NCI-H2029 (cell line): ENCODE measurements around the gene DHRS3.
"Not testable (repeated sequence)": the region's sequence is repeated elsewhere in the genome, so short reads cannot be mapped to it uniquely, and the experiment has no call there.

Source experiments
- DNase-seq: peaks from one replicate; lab custom pipeline; 2025; lab: John Stamatoyannopoulos, UW

Gene DHRS3

DNA sequence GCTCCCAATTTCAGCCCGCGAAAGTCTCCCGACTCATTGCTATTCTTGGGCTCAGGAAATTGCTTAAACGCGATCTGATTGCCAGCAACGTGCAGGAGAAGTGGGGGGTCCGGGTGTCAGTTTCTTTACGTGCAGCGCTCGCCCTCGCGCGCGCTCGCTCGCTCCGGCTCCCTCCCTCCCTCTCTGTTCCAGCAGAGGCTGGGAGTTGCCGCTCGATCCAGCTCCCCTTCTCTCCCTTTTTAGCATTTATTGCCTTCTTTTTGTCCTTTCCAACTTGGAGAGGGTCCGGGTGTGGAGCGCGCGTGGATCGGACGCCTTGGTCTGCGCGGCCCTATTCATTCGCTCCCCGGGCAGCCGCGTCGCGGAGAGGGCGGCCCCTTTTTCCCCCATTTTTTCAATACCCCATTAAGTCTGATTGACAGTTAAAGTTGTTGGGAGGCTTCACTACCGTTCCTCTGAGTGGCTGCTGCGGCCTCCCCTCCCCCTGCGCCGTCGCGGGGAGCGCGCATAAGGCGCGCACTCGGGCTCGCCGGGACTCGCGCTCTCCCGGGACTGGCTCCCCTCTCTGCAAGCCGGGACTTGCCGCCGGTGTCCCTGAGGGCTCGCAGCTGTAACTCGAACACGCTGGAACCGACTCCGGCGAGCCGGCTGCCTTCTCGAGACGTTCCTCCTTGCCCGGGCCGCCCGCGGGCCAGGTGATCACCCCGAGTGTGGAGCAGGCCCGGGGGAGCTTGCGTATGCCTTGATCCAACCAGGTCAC lies at the start of gene DHRS3:
Gene DHRS3 (minus strand): TSS at position 310 of the 760 bp plus-strand sequence. CDS start 862 bp downstream, outside the sequence.
- DNase-seq, result peak; percentile 26

GRCh38 chr1:12666141-12666735 lies 48.2 kb upstream of the DHRS3 start:
- no peak for DNase-seq

DNA sequence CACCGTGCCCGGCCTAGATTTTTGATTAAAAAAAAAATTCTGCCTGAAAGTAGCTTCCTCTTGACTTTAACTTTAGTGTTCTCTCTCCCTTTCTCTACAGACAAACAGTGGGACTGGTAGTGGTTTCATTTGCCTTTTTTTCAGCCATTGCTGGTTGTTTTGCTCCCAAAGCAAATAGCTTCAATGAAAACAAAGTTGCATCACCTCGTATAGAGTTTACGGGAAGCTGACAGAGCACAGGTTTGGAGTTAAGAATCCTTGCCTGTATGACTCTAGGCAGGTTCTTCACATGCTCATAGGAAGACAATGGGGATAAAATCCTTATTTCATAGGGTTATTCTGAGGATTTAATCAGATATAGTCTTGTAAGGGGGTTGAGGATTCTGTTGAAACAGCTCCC lies 47.5 kb upstream of the DHRS3 start:
- DNase-seq, result no peak

GRCh38 chr1:12662556-12662955 lies 44.5 kb upstream of the DHRS3 start:
- no peak for DNase-seq

DNA sequence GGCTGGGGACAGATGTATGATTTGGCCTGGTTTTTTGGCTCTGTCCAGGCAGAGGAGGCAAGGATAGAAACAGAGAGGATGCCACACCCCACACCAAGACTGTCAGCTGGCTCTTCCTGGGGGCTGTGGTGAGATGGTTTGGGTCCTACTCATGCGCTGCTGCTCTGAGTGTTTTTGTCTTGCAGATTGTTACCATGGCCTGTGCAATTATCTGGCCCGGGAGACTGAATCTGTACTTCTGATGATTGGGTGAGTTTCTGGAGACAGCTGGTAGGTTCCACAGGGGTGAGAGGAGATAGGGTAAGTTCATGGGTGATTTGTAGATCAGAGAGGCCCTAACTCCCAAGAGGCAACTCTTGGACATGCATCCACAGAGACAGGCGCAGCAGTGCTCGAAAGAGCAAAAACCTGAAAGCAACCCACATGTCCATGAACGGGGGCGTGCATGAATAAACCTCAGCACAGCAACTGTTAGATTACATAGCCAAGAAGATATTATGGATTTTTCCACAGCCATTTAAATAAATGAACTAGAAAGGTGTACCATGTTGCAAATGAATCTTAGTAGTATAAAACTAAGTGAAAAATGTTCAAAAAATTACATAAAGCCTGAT lies 43.7 kb upstream of the DHRS3 start:
- DNase-seq, result no peak

DNA sequence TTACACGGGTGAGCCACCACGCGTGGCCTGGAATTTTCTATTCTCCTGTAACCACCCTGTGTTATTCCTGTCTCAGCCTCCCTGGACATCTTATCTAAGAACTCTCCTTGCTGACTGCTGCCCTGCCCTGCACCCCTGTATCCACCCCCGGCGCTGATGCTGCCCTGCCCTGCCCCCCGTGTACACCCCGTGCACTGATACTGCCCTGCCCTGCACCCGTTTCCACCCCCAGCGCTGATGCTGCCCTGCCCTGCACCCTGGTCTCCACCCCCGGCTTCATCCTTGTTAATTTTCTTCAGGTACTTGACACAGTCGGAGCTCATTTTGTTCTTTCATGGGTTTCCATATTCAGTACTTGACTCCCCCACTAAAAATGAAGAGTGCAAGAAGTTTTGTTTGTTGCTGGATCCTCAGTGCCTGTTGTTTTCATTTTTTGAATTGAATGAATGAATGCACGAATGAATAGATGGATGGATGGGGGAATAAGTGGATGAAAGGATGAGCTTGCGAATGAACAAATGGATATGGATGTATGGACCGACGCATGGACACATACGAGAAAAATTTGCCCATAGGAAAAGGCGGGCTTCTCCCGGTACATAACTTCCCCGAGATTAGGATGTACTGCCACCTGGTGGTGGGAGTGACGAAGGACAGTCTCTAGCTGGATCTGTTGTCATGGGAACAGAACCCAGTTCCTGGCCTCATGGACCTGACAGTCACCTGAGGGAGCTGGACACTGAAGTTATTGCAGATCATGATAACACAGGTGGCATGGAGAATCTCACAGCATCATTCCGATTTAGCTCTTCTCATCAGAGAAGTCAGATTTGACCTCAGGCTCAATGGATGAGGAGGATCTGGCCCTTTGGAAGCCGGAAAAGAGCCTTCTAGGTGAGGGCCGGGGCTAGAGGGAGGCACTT lies 40.8 kb upstream of the DHRS3 start:
- peak; percentile 65 for DNase-seq

DNA sequence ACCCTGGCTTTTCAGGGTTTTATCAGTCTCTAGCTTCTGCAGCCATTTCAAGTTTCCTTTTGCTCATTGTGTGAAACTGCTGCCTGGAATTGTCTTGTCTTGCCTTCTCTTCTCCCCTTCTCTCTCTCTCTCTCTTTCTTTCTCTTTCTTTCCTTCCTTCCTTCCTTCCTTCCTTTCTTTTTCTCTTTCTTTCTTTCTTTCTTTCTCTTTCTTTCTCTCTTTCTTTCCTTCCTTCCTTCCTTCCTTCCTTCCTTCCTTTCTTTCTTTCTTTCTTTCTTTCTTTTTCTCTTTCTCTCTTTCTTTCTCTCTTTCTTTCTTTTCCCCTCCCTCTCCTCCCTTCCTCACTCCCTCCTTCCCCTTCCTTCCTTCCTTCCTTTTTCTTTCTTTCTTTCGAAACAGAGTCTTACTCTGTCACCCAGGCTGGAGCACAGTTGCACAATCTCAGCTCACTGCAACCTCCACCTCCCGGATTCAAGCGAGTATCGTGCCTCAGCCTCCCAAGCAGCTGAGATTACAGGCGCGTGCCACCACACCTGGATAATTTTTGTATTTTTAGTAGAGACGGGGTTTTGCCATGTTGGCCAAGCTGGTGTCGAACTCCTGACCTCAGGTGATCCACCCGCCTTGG lies 40.0 kb upstream of the DHRS3 start:
- DNase-seq, result not testable (repeated sequence)

GRCh38 chr1:12657060-12657884 lies 39.3 kb upstream of the DHRS3 start:
- no peak for DNase-seq

- no peak for DNase-seq
Measured at GRCh38 chr1:12656575-12656974, 38.6 kb upstream of the DHRS3 start.

GRCh38 chr1:12654657-12655056 lies 36.6 kb upstream of the DHRS3 start:
- no peak for DNase-seq

- DNase-seq, result no peak
Measured at GRCh38 chr1:12654004-12654567, 36.1 kb upstream of the DHRS3 start.

DNA sequence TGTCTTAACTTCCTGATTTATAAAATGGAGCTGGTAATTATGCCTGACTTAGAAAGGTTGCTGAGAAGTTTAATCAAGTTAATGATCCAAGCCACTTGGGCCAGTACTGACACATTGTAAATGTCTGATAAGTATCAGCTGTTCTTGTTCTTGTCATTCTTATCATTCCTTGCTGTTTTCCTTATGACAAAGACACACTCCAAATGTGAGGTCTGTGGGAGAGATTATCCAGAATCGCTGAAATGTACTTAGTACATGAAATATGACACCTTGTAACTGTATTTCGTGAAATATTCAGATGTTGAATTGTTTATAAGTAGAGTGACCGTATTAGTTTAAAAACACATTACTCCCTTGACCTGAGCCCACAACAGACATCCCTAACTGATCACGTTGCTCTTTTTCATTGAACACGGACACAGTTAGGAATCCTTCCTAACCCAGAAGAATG lies 32.0 kb upstream of the DHRS3 start:
- DNase-seq, result no peak

DNA sequence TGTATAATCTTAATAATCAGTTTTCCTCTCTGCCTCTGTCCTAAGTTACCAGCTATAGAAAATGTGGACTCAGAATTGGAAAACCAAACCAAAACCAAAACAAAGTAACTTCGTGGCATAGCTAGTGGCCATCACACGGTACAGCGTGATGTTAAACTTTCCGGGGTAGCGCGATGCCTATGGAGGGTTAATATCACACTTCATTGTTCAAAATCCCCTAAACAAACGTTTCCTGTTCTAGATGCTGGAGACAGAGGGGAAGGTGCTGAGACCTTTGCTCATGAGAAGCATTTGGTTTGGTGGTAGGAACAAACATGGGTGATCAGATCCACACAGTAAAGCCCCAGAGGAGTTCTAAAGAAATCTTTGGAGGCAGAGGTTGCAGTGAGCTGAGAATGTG lies 30.7 kb upstream of the DHRS3 start:
- DNase-seq, result no peak

GRCh38 chr1:12645401-12645800 lies 27.4 kb upstream of the DHRS3 start:
- DNase-seq, result not testable (repeated sequence)

GRCh38 chr1:12644829-12645228 lies 26.8 kb upstream of the DHRS3 start:
- no peak for DNase-seq

- no peak for DNase-seq
Measured at GRCh38 chr1:12644237-12644636, 26.2 kb upstream of the DHRS3 start.

- DNase-seq, result no peak
Measured at GRCh38 chr1:12643785-12644184, 25.8 kb upstream of the DHRS3 start, which contains the start of gene AADACL4. Gene AADACL4 (plus strand): TSS chr1:12644085. CDS start chr1:12644547, 462 bp downstream.

GRCh38 chr1:12643079-12643478 lies 25.1 kb upstream of the DHRS3 start:
- no peak for DNase-seq

GRCh38 chr1:12640958-12641272 lies 22.9 kb upstream of the DHRS3 start:
- DNase-seq, result no peak

DNA sequence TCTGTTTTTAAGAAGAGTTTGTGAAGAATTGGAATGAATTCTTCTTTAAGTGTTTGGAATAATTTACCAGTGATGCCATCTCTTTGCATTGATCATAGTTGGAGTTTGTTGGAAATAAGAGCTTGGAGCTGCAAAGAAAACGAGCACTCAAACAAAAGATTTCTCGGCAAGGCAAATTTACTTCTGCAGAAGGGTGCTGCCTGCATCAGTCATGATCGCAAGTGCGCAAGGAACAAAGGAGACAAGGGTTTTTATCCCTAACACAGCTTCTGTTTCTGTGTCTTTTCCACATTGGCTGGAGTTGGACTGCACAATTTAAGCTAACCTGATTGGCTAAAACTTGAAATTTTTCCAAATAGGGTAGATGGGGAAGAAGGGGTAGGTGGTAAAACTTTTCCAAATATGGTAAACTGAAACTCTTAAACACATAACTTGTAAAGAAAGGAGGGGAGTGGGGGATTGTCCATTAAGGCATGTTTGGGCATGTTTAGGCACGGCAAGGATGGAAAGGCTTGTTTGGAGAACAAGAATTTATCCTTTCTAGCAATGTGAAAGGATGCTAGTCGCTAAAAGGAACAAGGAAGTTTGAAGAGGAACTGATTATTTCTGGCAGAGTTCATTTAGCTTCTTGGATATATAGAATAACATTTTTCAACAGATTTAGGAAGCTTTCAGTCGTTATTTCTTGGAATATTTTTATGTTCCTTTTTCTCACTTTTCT lies 22.4 kb upstream of the DHRS3 start:
- DNase-seq, result no peak
